Ascending aorta (tissue), 2 donors: ENCODE measurements around the gene KSR1. TPM values are rescaled to one million over a fixed set of nuclear protein-coding genes. Genes with fewer than 3 reads are reported as not detected.

Experiments used
- DNase-seq, 2 donors: peaks; one replicate each; pipeline ENCODE4 v3.0.0-alpha.2; 2019; ENCODE audit warnings: low spot score in 2 of 2
- H3K27ac ChIP-seq, 2 donors: fragments of 200-600 bp; sonication (generic); one replicate each; pipeline ENCODE4 v1.5.1; 2016 to 2017; ENCODE audit warnings: mild to moderate bottlenecking in 1 of 2
- H3K27me3 ChIP-seq: fragments of 200-600 bp; sonication (generic); one replicate; pipeline ENCODE4 v1.5.1; 2017
- H3K36me3 ChIP-seq, 2 donors: fragments of 200-600 bp; sonication (generic); one replicate each; pipeline ENCODE4 v1.5.1; 2016
- H3K4me1 ChIP-seq, 2 donors: fragments of 200-600 bp; sonication (generic); one replicate each; pipeline ENCODE4 v1.5.1; 2016 to 2017; ENCODE audit warnings: mild to moderate bottlenecking in 1 of 2
- H3K4me3 ChIP-seq, 2 donors: fragments of 200-600 bp; sonication (generic); one replicate each; pipeline ENCODE4 v1.5.1; 2016 to 2017; ENCODE audit warnings: mild to moderate bottlenecking in 1 of 2
- H3K9me3 ChIP-seq, 2 donors: fragments of 200-600 bp; sonication (generic); one replicate each; pipeline ENCODE4 v1.5.1; 2016
- intact Hi-C: fragments of 100-400 bp; cut with DNase I; formaldehyde crosslinking; loops from one replicate; pipeline ENCODE4 v1.15.1; 2023
- total RNA-seq: library from RNA; depleted of rRNA; stranded (reverse); fragments of >200 nt; gene quantifications from one replicate; pipeline ENCODE4 v1.1.0, GENCODE V29; 2016
- TF ChIP-seq, protein P1 (sequence below), 3 experiments: fragments of 200-600 bp in 2 of 3; fragments of 450-650 bp in 1 of 3; sonication (generic) in 2 of 3; IDR thresholded peaks; one replicate each; pipeline ENCODE4 v1.5.1; 2016 to 2019; ENCODE audit warnings: antibody characterized with exemption in 3 of 3, mild to moderate bottlenecking in 1 of 3, moderate library complexity in 1 of 3

Gene KSR1
- total RNA-seq, 1 donor from 2014 or later, result 42.6 TPM

DNA sequence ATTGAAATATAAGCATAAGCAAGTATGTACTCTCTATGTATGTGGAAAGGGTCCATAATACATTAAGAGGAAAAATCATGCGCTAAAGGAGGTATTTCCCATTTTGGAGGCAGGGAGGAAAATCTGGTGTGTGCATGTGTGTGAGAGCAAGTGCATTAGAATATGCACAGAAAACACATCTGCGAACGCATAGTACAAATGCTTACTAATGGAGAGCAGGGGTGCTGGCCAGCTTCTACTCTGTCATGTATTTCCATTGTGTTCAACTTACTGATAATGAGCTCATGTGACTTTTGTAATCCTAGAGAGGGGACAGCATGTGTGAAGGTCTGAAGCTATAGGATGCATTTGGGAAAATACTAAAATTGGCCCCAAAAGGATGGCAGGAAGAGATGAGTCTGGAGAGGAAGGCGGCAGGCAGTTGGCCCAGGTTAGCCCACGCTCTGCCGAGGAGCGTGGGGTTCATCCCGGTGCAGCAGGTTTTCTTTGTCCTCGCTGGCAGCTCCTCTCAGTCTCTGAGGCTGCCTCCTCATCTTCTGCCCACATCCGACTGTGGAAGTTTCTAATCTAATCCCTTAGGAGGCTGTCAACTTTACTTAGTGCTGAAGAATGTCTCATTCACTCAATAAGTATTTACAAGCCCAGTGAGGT lies 17.8 kb upstream of the KSR1 start:
- Histone ChIP-seq H3K36me3 (no peaks in the 10 kb centered on the region), H3K4me3 (no peak overlapping the region), H3K4me1 (no peaks in the 10 kb centered on the region), H3K27ac (no peak overlapping the region), H3K9me3 (no peaks in the 10 kb centered on the region), H3K27me3 (no peaks in the 10 kb centered on the region)
- DNase-seq, result no peak
- TF ChIP-seq, protein P1, sequence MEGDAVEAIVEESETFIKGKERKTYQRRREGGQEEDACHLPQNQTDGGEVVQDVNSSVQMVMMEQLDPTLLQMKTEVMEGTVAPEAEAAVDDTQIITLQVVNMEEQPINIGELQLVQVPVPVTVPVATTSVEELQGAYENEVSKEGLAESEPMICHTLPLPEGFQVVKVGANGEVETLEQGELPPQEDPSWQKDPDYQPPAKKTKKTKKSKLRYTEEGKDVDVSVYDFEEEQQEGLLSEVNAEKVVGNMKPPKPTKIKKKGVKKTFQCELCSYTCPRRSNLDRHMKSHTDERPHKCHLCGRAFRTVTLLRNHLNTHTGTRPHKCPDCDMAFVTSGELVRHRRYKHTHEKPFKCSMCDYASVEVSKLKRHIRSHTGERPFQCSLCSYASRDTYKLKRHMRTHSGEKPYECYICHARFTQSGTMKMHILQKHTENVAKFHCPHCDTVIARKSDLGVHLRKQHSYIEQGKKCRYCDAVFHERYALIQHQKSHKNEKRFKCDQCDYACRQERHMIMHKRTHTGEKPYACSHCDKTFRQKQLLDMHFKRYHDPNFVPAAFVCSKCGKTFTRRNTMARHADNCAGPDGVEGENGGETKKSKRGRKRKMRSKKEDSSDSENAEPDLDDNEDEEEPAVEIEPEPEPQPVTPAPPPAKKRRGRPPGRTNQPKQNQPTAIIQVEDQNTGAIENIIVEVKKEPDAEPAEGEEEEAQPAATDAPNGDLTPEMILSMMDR (IDR thresholded peaks at IDR 0.05), result no peak
- intact Hi-C loops, result no loop called here

DNA sequence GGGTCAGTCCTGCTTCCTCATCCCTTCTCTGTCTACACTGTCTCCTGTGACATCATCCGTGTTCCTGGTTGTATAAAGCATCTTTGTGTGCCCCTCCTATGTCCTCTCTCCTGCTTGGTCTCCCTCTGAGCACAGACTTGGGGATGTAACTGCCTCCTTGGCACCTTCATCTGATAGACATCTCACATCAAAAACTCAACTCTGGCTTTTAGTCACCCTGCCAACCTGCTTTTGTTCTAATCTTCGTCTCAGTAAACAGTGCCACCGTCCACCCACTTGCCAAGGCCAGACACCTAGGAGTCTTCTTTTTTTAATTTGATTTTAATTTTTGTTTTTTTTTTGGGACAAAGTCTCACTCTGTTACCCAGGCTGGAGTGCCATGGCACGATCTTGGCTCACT lies 16.9 kb upstream of the KSR1 start:
- no peak for DNase-seq
- intact Hi-C loops, result no loop called here
- TF ChIP-seq, protein P1 (IDR thresholded peaks at IDR 0.05), result no peak

DNA sequence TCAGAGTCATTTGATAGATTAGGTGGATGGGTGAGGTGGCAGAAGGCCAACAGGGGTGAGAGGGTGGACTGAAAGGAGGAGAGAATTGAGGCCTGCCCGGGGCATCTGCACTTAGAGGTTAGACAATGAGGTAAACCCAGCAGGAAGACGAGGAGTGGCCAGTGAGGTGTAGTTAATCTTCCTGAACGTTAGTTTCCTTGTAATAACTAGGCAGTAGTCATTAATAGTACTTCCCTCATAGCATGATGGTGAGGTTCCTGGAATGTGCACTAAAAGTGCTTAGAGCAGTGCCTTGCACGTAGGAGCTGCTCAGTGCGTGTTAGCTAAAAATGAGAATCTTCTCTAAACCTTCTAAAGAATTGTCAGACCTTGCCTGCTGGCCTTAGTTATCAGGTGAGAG lies 13.5 kb upstream of the KSR1 start:
- H3K36me3 ChIP-seq, result no peaks in the 10 kb centered on the region
- no peaks in the 10 kb centered on the region for H3K27me3 ChIP-seq
- H3K4me3 ChIP-seq, result no peak overlapping the region
- intact Hi-C loops, result no loop called here
- H3K4me1 ChIP-seq, result no peaks in the 10 kb centered on the region
- no peak overlapping the region for H3K27ac ChIP-seq
- no peak for DNase-seq
- no peaks in the 10 kb centered on the region for H3K9me3 ChIP-seq
- TF ChIP-seq, protein P1 (IDR thresholded peaks at IDR 0.05), result no peak

More for the DNA sequence above, 16.9 kb upstream of the KSR1 start:
- no peak overlapping the region for H3K27ac ChIP-seq
- no peaks in the 10 kb centered on the region for H3K9me3 ChIP-seq
- no peaks in the 10 kb centered on the region for H3K27me3 ChIP-seq
- no peaks in the 10 kb centered on the region for H3K4me1 ChIP-seq
- no peak overlapping the region for H3K4me3 ChIP-seq
- H3K36me3 ChIP-seq, result no peaks in the 10 kb centered on the region

DNA sequence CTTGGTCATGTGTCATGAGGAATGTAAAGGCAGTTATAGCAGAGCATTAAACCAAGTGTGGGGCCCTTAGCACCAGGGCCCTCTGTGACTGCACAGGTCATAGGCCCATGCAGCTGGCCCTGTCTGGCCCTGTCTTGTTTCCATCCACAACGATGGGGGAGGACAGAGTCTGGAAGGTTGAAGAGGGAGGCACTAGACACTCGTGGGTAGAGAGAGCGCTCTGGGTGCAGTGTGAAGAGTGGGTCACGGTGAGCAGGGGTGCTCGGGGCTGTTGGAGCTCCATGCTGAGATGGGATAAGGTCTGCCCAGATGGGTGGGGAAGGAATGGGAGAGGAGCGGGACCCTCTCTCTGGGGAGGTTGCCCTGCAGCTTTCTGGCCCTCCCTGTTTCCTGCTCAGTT lies 12.8 kb upstream of the KSR1 start:
- no peaks in the 10 kb centered on the region for H3K36me3 ChIP-seq
- no peak overlapping the region for H3K4me3 ChIP-seq
- H3K27ac ChIP-seq, result no peak overlapping the region
- no peaks in the 10 kb centered on the region for H3K4me1 ChIP-seq
- intact Hi-C loops, result no loop called here
- H3K27me3 ChIP-seq, result no peaks in the 10 kb centered on the region
- DNase-seq, result no peak
- H3K9me3 ChIP-seq, result no peaks in the 10 kb centered on the region
- TF ChIP-seq, protein P1 (IDR thresholded peaks at IDR 0.05), result no peak

DNA sequence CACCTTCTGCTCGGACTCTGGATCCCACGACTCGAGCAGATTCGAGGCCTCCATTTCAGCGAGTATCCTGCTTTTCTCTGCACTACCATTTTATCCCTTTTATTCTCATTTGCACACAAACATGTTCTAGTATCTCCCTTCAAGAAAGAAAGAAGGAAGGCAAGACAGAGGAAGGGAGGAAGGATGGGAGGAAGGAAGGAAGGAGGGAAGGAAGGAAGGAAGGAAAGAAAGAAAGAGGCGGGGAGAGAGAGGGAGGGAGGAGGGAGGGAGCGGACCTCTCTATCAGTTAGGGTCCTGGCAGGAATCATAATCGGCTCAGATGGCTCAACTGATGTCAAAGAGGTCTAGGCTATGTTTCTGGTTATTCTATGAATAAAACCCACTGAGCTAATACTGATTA lies 10.3 kb upstream of the KSR1 start:
- Histone ChIP-seq H3K27me3 (no peaks in the 10 kb centered on the region), H3K36me3 (no peaks in the 10 kb centered on the region), H3K27ac (no peak overlapping the region), H3K4me3 (no peak overlapping the region), H3K9me3 (no peaks in the 10 kb centered on the region), H3K4me1 (no peaks in the 10 kb centered on the region)
- DNase-seq, result no peak
- intact Hi-C loops, result no loop called here
- TF ChIP-seq, protein P1 (IDR thresholded peaks at IDR 0.05), result no peak
